ENCODE data around the gene TBL2.
"Not testable (repeated sequence)": the region's sequence is repeated elsewhere in the genome, so short reads cannot be mapped to it uniquely, and the experiment has no call there.

TBL2 gene

DNA sequence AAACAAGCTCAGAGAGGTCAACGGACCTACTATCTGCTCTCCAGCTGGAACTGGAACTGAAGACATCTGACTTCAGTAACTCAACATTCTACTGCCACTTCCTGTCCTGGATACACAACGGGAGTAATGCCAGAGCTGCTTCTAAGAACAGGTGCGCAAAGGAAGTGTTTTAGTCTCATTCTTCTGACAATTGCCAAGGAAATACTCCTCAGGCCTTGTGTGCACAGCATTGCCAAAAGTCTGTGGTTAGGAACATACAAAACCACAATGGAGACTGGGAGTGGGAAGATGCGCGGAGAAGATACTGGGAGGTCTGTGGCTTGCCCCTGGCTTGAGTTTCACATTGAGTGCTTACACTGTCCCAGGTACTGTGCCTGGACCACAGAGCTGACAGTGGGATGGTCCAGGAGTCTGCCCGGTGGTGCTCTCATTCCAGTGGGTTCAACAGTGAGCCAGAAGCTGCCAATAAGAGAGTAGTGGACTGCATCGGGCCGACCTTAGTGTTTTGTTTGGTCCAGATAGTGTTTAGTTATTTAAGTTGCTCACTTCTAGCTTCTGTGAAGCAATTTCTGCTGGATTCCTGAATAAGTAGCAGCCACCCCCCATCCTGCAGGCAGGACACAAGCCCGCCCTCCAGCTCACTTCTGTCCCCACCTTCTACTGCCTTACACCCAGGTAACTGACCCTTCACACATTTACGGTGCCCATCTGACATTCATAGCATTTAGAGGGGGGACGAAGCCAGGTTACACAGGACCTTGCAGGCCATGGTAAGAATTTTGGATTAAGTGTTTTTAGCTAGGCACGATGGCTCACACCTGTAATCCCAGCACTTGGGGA is 10.3 kb downstream of the TBL2 start:
- no peak for DNase-seq

DNA sequence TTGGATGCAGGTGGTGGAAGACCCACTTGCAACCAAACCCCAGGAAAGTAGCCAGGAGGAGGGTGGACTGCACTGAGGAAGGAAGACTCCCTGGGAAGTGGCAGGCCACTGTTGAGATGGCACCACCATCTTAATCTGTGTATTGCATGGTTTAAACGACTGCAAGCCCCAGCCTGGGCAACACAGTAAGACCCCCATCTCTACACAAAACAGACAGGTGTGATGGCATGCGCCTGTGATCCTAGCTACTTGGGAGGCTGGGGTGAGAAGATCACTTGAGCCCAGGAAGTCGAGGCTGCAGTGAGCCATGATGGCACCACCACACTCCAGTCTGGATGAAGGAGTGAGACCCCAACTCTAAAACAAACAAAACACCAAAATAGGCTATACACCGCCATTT is 11.2 kb downstream of the TBL2 start:
- DNase-seq = no peak

DNA sequence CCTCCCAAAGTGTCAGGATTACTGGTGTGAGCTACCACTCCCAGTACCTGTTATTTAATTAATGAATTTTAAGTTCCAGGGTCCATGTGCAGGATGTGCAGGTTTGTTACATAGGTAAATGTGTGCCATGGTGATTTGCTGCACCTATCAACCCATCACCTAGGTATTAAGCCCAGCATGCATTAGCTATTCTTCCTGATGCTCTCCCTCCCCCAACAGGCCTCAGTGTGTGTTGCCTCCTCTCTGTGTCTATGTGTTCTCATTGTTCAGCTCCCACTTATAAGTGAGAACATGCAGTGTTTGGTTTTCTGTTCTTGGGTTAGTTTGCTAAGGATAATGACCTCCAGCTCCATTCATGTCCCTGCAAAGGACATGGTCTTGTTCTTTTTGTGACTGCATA is 11.9 kb downstream of the TBL2 start:
- peak; percentile 31 for DNase-seq

DNA sequence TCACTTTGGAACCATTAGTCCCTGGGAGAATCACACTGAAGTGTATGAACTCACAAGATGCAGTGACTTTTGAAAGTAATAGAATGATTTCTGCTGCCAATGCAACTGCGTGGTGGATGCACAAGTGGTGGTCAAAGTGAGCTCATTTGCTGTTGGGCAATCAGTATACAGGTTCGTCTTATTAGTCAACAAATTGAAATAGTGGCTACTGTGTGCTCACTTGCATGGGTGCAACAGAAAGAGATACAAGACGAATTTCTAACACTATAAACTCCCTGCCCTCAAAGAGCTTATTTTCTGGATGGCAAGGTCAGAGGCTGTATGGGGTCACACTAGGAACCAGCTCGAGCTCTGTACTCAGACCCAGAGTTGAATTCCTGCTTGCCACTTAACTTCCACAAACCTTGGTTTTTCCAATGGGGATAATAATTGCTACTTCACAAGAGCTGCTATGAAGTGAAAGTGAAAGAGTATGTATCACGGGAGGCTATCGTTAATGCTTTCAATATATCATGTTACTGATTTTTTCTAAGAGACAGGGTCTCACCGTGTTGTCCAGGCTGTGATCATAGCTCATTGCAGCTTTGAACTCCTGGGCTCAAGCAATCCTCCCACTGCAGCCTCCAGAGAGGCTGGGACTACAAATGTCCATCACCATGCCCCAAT is 12.6 kb downstream of the TBL2 start:
- peak; percentile 58 for DNase-seq

DNA sequence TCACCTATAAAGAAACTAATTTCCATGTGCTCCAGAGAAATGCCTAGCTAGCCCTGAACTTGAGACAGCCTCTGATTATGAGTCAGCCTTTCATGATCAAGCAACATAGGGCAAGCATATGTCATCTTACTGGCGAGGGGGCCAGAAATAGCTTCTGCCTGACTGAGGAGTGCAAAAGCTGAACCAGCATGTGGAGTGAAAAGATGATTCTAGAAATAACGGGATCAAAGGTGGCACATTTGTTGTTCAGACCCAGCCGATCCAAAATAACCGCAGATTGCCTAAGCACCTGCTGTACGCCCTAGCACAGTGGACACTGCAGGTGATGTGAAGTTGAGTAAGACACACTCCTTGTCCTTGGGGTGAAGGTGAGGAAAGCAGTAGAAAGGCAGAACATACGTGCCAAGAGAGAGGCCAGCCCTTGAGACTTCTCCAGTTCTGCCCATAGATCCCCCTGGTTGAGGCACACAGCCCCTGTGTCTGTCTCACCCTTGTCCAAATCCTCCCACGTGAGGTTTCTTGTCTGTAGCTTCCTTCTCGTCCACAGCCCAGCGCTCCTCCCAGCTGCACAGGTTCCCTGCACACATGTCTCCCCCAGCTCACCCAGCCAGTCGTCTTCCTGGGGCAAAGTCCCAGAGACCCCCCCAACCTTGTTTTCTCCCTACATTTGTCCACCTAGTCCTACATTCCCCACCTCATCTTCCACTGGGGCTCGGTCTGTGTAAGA is 18.1 kb downstream of the TBL2 start:
- DNase-seq = peak; percentile 67

DNA sequence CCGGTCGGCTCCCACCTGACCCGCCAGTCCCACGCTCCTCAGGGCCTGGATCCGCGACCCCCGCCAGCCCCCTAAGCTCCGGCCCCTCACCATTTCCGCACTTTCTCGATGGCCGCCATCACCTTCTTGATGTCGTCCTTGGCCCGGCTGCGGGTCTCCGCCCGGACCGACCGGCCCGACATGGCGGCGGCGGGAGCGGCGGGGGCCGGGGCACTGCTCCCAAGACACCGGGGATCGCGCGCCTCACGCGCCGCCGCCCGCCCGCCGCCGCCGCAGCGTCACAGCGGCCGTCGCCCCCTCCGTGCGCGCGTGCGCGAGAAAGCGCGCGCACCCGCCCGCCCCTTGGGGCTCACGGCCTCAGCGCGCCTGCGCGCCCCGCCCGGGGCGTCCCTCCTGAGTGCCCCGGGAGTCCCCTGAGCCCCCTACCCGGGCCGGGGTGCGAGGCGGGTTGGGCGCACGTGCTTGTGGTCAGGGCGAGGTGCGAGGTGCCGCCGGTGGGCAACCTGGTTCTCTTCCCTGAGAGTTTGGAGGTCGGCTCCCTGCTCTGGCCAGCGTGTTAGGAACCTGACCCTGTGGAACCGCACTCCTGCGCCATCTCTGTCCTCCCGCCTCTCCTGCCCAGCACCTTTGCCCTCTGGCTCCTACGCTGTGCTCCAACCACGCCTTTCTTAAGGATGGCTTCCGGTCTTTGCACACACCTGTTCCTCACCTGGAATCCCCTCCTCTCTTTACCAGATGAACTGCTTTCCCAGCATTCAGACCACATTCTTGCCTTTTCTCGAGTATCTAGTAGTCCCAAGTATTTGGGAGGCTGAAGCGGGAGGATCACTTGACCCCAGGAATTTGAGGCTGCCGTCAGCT is 20.8 kb downstream of the TBL2 start, which contains the start of gene BCL7B:
Gene BCL7B, minus strand, starts transcription at position 294 of the 861 bp plus-strand sequence. Its CDS starts 112 bp downstream, at position 182.
- DNase-seq = peak; percentile 93

DNA sequence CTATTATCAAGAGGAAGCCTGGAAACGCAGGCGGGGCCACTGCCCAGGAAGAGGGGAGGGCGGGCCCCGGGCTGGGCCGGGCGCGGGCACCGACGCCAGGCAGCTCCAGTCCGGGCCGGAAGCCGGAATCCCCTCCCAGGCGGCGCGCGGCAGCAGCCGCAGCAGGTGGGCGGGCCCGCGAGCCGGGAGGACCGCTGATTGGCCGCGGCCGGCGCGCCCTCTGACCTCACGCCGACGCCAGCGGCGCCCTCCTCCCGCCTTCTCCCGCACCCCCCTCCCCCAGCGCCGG is 21.3 kb downstream of the TBL2 start:
- DNase-seq = peak; percentile 99

DNA sequence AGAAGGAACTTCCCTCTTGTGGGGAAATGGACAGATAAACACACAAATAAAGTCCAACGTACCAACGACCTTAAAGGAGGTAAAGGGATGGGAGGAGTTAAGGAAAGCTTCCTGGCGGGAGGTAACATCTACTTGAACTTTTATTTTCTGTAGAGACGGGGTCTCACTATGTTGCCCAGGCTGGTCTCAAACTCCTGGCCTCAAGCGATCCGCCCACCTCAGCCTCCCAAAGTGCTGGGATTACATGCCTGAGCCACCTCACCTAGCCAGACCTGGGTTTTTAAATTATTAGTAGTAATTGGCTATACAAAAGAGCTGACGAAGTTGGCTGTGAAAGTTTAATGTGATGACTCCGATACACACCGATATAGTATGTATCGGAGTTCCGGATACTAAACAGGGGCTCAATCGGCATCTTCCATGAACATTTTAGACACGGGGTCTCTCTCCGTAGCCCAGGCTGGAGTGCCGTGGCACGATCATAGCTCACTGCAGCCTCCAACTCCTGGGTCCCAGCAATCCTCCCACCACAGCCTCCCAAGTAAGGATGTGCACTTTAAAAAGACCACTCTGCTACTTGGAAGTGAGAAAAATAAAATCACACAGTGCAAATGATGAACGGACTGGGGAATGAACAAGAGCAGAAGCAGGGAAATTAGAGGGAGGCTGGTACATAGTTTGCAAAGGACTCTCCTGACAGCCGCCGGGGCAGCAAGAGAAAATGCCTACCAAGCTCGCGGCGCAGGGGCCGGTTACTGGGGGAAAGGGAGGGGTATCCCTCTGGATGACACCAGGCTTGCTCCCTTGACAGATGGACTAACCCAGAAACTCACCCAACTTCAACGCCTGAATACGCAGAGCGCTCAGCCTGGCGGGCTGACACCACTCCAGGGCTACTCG is 21.9 kb downstream of the TBL2 start:
- DNase-seq = peak; percentile 47

DNA sequence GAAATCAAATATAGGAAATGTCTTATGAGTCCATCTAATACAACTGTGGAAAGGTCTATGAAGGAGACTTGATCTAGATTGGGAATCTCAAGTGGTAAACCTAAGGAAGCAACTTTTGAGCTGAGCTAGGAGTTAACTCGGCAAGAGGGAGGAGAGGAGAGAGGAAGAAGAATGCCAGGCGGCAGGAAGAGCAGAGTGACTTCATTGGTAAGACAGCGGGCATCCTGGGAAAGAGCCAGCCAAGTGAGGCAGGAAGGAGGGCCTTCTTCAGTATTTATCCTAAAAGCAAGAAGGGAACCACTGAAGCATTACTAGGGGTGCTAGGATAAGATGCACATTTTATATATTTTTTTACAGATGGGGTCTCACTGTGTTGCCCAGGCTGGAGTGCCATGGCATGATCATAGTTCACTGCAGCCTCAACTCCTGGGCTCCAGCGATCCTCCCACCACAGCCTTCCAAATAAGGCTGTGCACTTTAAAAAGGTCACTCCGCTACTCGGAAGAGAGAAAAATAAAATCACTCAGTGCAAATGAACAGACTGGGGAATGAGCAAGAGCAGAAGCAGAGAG is 22.9 kb downstream of the TBL2 start:
- DNase-seq = no peak

DNA sequence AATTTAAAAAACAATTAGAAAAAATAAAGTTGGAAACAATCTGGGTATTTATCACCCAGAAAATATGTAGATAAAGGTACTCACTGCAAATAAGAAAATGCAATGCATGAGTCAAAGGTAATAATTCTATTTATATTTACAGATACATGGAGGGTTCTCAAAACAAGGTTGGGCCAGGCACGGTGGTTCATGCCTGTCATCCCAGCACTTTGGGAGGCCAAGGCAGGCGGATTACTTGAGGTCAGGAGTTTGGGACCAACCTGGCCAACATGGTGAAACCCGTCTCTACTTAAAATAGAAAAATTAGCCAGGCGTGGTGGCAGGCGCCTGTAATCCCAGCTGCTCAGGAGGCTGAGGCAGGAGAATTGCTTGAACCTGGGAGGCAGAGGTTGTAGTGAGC is 28.3 kb downstream of the TBL2 start:
- not testable (repeated sequence) for DNase-seq

DNA sequence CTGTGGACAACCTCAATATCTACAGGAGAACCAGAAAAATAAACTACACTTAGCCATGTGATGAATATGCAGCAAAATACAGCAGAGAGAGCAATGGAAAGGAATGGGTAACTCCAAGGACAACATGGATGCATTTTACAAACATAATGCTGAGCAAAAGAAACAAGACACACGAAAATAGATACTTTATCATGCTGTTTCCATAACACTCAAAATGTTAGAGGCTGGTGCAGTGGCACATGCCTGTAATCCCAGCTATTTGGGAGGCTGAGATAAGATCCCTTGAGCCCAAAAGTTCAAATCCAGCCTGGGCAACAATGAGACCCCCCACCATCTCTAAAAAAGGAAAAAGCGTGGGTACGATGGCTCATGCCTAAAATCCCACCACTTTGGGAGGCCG is 29.2 kb downstream of the TBL2 start:
- DNase-seq = no peak

DNA sequence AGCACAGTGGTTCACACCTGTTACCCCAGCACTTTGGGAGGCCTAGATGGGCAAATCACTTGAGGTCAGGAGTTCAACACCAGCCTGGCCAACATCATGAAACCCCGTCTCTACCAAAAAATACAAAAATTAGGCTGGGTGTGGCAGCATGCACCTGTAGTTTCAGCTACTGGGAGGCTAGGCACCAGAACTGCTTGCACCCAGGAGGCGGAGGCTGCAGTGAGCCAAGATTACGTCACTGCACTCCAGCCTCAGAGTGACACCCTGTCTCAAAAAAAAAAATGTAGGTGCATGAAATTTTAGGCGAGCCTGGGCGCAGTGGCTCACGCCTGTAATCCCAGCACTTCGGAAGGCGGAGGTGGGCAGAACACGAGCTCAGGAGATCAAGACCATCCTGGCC is 30.5 kb downstream of the TBL2 start:
- DNase-seq = no peak

DNA sequence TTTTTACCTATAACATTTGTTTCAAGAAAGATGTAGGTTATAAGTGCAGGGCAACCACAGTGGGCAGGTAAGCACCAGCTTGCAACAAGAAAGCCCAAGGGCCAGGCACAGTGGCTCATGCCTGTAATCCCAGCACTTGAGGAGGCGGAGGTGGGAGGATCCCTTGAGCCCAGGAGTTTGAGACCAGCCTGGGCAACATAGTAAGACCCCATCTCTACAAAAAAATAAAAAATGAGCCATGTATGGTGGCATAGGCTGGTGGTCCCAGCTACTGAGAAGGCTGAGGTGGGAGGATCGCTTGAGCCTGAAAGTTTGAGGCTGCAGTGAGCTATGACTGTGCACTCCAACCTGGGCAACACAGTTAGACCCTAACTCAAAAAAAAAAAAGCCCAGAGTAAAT is 33.7 kb downstream of the TBL2 start:
- no peak for DNase-seq

DNA sequence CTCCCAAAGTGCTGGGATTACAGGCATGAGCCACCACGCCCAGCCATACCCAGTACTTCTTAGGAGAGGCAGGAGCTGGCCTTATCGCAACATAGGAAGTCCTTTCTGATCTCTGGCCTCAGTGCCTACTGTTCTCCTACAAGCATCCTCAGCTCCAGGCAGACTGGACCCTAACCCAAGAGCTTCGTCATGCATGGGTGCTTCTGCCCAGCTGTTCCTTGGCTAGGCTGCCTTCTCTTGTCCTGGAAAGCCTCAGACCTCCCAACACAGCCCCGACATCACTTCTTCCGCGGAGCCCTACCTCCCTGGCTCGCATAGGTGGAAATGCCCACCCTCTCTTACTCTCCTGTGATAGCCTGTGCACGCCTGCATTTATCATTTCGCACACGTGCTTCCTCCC is 36.7 kb downstream of the TBL2 start:
- no peak for DNase-seq

DNA sequence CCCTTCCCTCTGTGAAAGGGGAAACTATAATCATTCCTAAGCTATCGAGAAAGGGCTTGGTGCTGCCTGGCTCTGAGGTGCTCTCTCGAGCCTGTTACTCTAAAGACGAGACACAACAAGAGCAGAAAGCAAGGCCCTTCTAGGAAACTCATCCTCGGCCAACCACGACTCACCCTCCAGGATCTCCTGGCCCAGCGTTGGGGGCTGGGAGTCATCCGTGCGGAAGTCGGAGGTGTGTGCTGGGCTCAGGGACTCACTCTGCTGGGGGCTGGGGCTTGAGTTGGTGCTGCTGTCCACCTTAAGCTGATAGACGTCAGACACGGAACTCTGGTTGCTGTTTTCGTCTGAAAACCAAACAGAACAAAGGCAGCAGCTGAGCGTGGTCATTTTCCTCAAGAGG is 38.7 kb downstream of the TBL2 start:
- DNase-seq = no peak

DNA sequence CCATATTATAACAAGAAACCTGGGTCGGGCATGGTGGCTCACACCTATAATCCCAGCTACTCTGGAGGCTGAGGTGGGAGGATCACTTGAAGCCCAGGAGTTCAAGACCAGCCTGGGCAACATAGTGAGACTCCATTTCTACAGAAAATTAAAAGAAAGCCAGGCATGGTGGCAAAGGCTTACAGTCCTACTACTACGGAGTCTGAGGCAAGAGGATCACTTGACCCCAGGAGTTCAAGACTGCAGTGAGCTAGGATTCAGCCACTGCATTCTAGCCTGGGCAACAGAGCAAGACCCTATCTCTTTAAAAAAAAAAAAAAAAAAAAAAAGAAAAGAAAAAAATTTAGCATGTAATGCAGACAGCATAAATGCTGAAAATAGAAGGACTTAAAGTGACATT is 39.9 kb downstream of the TBL2 start:
- DNase-seq = not testable (repeated sequence)

DNA sequence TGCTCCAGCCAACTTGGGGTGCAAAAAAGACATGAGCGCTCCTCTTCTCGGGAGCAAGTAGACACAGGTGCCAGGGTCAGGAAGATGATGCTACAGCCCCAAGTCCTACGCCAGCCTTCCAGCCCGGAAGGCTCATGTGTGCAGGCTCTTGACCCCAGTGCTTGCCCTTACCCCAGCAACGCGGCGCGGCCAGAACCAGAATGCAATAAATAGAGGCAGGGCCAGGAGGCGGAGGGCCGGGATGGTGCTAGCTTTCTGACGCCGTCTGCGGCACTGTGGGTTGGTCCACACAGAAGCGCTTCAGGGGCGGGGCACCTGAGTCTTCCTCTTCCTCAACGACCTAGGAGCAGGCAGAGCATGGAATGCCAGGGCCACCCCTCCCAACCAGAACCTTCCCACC is 41.3 kb downstream of the TBL2 start:
- DNase-seq = no peak

DNA sequence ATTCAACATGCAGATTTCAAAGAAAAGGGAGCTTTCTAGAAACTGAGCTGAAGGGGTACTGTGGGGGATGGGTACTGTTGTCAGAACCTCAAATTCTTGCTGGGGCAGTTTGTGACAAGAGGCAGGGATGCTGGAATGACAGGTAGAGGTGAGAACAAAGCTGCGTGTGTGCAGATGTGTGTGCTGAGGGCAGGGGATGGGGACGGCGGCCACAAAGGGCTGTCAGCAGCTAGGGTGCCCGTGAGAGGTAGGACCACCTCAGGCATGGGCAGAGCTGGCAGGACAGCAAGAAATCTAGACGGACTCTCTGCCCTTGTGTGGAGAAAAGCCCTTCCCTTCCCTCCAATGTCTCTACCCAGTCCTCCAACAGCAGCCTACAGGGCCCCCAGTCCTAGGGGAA is 41.9 kb downstream of the TBL2 start:
- no peak for DNase-seq

DNA sequence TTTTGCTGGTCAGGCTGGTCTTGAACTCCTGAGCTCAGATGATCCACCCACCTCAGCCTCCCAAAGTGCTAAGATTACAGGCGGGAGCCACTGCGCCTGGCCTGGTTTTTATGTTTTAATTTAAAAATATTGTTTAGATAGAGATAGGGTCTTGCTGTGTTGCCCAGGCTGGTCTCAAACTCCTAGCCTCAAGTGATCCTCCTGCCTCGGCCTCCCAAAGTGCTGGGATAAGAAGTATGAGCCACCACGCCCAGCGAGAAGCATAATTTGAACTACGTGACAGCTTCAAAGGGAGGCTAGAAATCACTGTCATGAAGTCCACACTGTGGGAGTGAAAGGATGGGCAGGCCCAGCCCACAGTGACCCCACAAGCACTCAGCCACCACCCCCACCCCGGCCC is 42.5 kb downstream of the TBL2 start:
- DNase-seq = not testable (repeated sequence)

DNA sequence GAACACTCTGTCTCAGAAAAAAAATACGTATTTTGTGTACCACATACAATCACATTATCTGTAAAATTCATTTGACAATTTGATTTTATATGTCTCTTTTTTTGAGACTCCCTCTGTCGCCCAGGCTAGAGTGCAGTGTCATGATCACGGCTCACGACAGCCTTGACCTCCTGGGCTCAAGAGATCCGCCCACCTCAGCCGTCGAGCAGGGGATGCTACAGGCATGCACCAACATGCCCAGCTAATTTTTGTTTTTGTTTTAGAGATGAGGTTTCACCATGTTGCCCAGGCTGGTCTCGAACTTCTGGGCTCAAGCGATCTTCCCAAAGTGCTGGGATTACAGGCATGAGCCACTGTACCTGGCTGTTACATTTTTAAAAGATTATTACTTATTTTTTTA is 44.6 kb downstream of the TBL2 start:
- DNase-seq = no peak

DNA sequence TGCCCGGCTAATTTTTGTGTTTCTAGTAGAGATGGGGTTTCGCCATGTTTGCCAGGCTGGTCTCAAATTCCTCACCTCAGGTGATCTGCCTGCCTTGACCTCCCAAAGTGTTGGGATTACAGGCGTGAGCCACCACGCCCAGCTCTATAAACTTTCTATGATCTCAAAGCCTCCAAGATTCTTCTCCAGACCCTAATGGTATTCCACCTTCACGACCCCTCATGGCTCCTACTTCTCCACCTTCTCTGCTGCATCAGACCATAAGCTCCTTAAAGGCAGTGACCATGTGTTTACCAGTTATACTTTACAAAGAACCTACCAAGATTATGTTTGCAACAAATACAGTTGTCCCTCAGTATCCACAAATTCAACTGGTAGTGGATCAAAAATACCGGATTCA is 46.2 kb downstream of the TBL2 start:
- DNase-seq = no peak

DNA sequence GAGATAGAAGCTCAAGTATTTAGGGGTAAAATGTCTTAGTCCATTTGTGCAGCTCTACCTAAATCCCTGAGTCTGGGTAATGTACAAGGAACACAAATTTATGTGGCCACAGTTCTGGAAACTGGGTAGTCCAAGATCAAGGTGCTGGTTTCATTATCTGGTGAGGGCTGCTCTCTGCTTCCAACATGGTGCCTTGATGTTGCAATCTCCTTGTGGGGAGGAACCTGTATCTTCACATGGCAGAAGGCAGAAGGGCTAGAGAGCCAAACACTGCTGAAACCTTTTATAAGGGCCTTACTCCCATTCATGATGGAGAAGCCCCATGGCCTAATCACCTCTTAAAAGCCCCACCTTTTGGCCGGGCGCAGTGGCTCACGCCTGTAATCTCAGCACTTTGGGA is 47.6 kb downstream of the TBL2 start:
- no peak for DNase-seq
